K562 (cell line): Measurements from ENCODE around the gene HBB. TPM values are rescaled to one million over a fixed set of nuclear protein-coding genes. Genes with fewer than 3 reads are reported as not detected.

Experiments used
- COPS2 ChIP-seq: fragments of 450-650 bp; conservative IDR thresholded peaks from 2 replicates; pipeline ENCODE4 v1.6.1; 2016; ENCODE audit warnings: mild to moderate bottlenecking, moderate library complexity
- EP300 ChIP-seq: IDR thresholded peaks from 2 replicates; pipeline ENCODE4 v1.6.1; 2012; ENCODE audit warnings: low read length, improper control_type of control experiment
- EP400 ChIP-seq: fragments of 450-650 bp; IDR thresholded peaks from 2 replicates; pipeline ENCODE4 v1.6.1; 2017; ENCODE audit warnings: antibody characterized with exemption, mild to moderate bottlenecking, moderate library complexity
- KAT2B ChIP-seq: IDR thresholded peaks from one replicate; pipeline ENCODE4 v1.6.1; 2012; ENCODE audit warnings: low read depth, mild to moderate bottlenecking, control low read depth, inconsistent platforms, low read length, moderate library complexity
- MED1 ChIP-seq: sonication (generic); formaldehyde crosslinking; IDR thresholded peaks from 2 replicates; pipeline ENCODE4 v1.8.1; 2023; ENCODE audit warnings: missing genetic modification reagents, borderline replicate concordance
- MEF2D ChIP-seq: conservative IDR thresholded peaks from 2 replicates; pipeline ENCODE4 v1.6.1; 2016; ENCODE audit warnings: low read depth, missing genetic modification characterization, missing compliant biosample characterization
- POU5F1 ChIP-seq: fragments of 150-350 bp; IDR thresholded peaks from 2 replicates; pipeline ENCODE4 v1.6.1; 2014; ENCODE audit warnings: borderline replicate concordance, low read length, low read depth, mild to moderate bottlenecking; ENCODE audit not compliant: partially characterized antibody
- PREB ChIP-seq: sonication (generic); formaldehyde crosslinking; IDR thresholded peaks from 2 replicates; pipeline ENCODE4 v1.8.1; 2023; ENCODE audit warnings: mild to moderate bottlenecking, missing genetic modification reagents
- PRPF4 ChIP-seq: fragments of 200-400 bp; formaldehyde crosslinking; IDR thresholded peaks from one replicate; pipeline ENCODE4 v1.6.1; 2017; ENCODE audit warnings: low read length, low read depth, mild to moderate bottlenecking; ENCODE audit not compliant: insufficient read depth, poor library complexity, severe bottlenecking
- SMARCB1 ChIP-seq: IDR thresholded peaks from 2 replicates; pipeline ENCODE4 v1.6.1; 2011; ENCODE audit warnings: improper control_type of control experiment, low read depth; ENCODE audit not compliant: insufficient read length
- SRSF7 ChIP-seq: fragments of 200-400 bp; formaldehyde crosslinking; optimal IDR thresholded peaks from 2 replicates; pipeline ENCODE3; 2017; ENCODE audit warnings: mild to moderate bottlenecking, low read depth, low read length
- SRSF9 ChIP-seq: fragments of 200-400 bp; formaldehyde crosslinking; IDR thresholded peaks from 2 replicates; pipeline ENCODE4 v1.6.1; 2017; ENCODE audit warnings: low read depth, low read length, borderline replicate concordance
- STAG1 ChIP-seq: sonication (generic); formaldehyde crosslinking; IDR thresholded peaks from 2 replicates; pipeline ENCODE4 v1.5.0; 2020; ENCODE audit warnings: missing genetic modification reagents, borderline replicate concordance
- ZNF146 ChIP-seq: IDR thresholded peaks from one replicate; pipeline ENCODE4 v1.6.1; 2018; ENCODE audit warnings: missing compliant biosample characterization; ENCODE audit not compliant: unreplicated experiment
- ZNF41 ChIP-seq: fragments of 250-450 bp; sonication (Bioruptor Pico); conservative IDR thresholded peaks from 2 replicates; pipeline ENCODE4 v1.4.0; 2020; ENCODE audit warnings: mild to moderate bottlenecking
- polyA plus RNA-seq, 8 experiments: library from polyadenylated mRNA; depleted of rRNA in 4 of 8; stranded (reverse) in 5 of 8; unstranded in 3 of 8; fragments of >200 nt; fragmentation: Nextera tagmentation in 2 of 8; fragmentation: Illumina TruSeq in 1 of 8; extraction: Ambion mirVana in 2 of 8; extraction: Trizol in 1 of 8; gene quantifications; 2 replicates each; pipeline versions ENCODE4 v1.2.1 to v1.2.3, GENCODE V29; 2011 to 2014; ENCODE audit warnings: inconsistent platforms in 1 of 8, missing spikeins in 1 of 8
- total RNA-seq, 7 experiments: library from RNA; depleted of rRNA in 6 of 7; stranded (reverse); fragments of >200 nt in 6 of 7; fragmentation: Illumina TruSeq in 2 of 7; extraction: Trizol in 2 of 7; gene quantifications; 2 replicates each; pipeline versions ENCODE4 v1.2.1 to v1.2.3, GENCODE V29; 2011 to 2021; ENCODE audit warnings: low replicate concordance in 1 of 7
- TF ChIP-seq, protein P1 (sequence below): sonication (generic); formaldehyde crosslinking; IDR thresholded peaks from 2 replicates; pipeline ENCODE4 v1.8.1; 2023; ENCODE audit warnings: missing genetic modification reagents, mild to moderate bottlenecking, borderline replicate concordance
- TF ChIP-seq, protein P2 (sequence below): fragments of 250-450 bp; sonication (Bioruptor Pico); IDR thresholded peaks from 2 replicates; pipeline ENCODE4 v1.6.1; 2021; ENCODE audit warnings: mild to moderate bottlenecking
- TF ChIP-seq, protein P3 (sequence below), 2 experiments: fragments of 450-650 bp; IDR thresholded peaks; 2 replicates each; pipeline ENCODE4 v1.6.1; 2016
- TF ChIP-seq, protein P4 (sequence below): sonication (generic); formaldehyde crosslinking; IDR thresholded peaks from 2 replicates; pipeline ENCODE4 v1.5.0; 2020; ENCODE audit warnings: missing genetic modification reagents
- TF ChIP-seq, protein P5 (sequence below): fragments of 250-450 bp; sonication (Bioruptor Pico); IDR thresholded peaks from 2 replicates; pipeline ENCODE4 v1.5.0; 2021

The HBB gene
- total and polyA plus RNA-seq, 9 of the 15 experiments (the other 6 are each of a cell fraction or from before 2014, with no cell fraction given), result 0.33 to 3.4 (median 1.2) TPM; not detected in 2

- TF ChIP-seq, protein P1, sequence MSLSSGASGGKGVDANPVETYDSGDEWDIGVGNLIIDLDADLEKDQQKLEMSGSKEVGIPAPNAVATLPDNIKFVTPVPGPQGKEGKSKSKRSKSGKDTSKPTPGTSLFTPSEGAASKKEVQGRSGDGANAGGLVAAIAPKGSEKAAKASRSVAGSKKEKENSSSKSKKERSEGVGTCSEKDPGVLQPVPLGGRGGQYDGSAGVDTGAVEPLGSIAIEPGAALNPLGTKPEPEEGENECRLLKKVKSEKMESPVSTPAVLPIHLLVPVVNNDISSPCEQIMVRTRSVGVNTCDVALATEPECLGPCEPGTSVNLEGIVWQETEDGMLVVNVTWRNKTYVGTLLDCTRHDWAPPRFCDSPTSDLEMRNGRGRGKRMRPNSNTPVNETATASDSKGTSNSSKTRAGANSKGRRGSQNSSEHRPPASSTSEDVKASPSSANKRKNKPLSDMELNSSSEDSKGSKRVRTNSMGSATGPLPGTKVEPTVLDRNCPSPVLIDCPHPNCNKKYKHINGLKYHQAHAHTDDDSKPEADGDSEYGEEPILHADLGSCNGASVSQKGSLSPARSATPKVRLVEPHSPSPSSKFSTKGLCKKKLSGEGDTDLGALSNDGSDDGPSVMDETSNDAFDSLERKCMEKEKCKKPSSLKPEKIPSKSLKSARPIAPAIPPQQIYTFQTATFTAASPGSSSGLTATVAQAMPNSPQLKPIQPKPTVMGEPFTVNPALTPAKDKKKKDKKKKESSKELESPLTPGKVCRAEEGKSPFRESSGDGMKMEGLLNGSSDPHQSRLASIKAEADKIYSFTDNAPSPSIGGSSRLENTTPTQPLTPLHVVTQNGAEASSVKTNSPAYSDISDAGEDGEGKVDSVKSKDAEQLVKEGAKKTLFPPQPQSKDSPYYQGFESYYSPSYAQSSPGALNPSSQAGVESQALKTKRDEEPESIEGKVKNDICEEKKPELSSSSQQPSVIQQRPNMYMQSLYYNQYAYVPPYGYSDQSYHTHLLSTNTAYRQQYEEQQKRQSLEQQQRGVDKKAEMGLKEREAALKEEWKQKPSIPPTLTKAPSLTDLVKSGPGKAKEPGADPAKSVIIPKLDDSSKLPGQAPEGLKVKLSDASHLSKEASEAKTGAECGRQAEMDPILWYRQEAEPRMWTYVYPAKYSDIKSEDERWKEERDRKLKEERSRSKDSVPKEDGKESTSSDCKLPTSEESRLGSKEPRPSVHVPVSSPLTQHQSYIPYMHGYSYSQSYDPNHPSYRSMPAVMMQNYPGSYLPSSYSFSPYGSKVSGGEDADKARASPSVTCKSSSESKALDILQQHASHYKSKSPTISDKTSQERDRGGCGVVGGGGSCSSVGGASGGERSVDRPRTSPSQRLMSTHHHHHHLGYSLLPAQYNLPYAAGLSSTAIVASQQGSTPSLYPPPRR, result no peak
- TF ChIP-seq SMARCB1 (no peak), SRSF9 (no peak), PREB (CRISPR knock-in tag) (no peak), PRPF4 (no peak), ZNF146 (CRISPR knock-in tag) (no peak), ZNF41 (CRISPR knock-in tag) (no peak), MED1 (no peak), POU5F1 (no peak), EP300 (peak; percentile 27; the same call in 1 of the 2 replicates), COPS2 (no peak), MEF2D (tag) (no peak), KAT2B (no peak), EP400 (peak; percentile 24; the same call in 1 of the 2 replicates), SRSF7 (no peak), STAG1 (CRISPR knock-in tag) (no peak)
- TF ChIP-seq, protein P2, sequence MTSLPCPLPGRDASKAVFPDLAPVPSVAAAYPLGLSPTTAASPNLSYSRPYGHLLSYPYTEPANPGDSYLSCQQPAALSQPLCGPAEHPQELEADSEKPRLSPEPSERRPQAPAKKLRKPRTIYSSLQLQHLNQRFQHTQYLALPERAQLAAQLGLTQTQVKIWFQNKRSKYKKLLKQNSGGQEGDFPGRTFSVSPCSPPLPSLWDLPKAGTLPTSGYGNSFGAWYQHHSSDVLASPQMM (CRISPR knock-in tag), result no peak
- TF ChIP-seq, protein P3, sequence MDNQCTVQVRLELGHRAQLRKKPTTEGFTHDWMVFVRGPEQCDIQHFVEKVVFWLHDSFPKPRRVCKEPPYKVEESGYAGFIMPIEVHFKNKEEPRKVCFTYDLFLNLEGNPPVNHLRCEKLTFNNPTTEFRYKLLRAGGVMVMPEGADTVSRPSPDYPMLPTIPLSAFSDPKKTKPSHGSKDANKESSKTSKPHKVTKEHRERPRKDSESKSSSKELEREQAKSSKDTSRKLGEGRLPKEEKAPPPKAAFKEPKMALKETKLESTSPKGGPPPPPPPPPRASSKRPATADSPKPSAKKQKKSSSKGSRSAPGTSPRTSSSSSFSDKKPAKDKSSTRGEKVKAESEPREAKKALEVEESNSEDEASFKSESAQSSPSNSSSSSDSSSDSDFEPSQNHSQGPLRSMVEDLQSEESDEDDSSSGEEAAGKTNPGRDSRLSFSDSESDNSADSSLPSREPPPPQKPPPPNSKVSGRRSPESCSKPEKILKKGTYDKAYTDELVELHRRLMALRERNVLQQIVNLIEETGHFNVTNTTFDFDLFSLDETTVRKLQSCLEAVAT (IDR thresholded peaks at IDR 0.05), result no peak
- TF ChIP-seq, protein P4, sequence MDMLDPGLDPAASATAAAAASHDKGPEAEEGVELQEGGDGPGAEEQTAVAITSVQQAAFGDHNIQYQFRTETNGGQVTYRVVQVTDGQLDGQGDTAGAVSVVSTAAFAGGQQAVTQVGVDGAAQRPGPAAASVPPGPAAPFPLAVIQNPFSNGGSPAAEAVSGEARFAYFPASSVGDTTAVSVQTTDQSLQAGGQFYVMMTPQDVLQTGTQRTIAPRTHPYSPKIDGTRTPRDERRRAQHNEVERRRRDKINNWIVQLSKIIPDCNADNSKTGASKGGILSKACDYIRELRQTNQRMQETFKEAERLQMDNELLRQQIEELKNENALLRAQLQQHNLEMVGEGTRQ (CRISPR knock-in tag), result no peak
- TF ChIP-seq, protein P5, sequence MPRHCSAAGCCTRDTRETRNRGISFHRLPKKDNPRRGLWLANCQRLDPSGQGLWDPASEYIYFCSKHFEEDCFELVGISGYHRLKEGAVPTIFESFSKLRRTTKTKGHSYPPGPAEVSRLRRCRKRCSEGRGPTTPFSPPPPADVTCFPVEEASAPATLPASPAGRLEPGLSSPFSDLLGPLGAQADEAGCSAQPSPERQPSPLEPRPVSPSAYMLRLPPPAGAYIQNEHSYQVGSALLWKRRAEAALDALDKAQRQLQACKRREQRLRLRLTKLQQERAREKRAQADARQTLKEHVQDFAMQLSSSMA, result no peak
These were observed 22.1 kb downstream of the HBB start (continued) for GRCh38 chr11:5204787-5205186.
